Gastrocnemius medialis (tissue), 4 donors: ENCODE measurements around the gene OR10H1. TPM values are rescaled to one million over a fixed set of nuclear protein-coding genes. Genes with fewer than 3 reads are reported as not detected.
"Not testable (repeated sequence)": the region's sequence is repeated elsewhere in the genome, so short reads cannot be mapped to it uniquely, and the experiment has no call there.

Source experiments
- ATAC-seq, 2 donors: fragments of 150-250 bp; one replicate each; pipeline ENCODE4 v1.9.1; 2016
- DNase-seq, 2 donors: peaks; one replicate each; pipeline ENCODE4 v3.0.0-alpha.2; 2019
- H3K27ac ChIP-seq, 4 donors: fragments of 200-600 bp; sonication (generic); 1 replicate in 1 of 4; 2 replicates in 3 of 4; pipeline ENCODE4 v1.5.1; 2016 to 2018; ENCODE audit warnings: mild to moderate bottlenecking in 2 of 4, moderate library complexity in 1 of 4
- H3K27me3 ChIP-seq, 3 donors: fragments of 200-600 bp; sonication (generic) in 2 of 3; 1 replicate in 1 of 3; 2 replicates in 2 of 3; pipeline versions ENCODE4 v1.5.1 to v1.6.0; 2016 to 2019; ENCODE audit warnings: mild to moderate bottlenecking in 1 of 3, moderate library complexity in 1 of 3
- H3K36me3 ChIP-seq, 2 donors: fragments of 200-600 bp; sonication (generic) in 1 of 2; one replicate each; pipeline ENCODE4 v1.5.1; 2017 to 2018
- H3K4me1 ChIP-seq, 2 donors: fragments of 200-600 bp; sonication (generic) in 1 of 2; one replicate each; pipeline ENCODE4 v1.5.1; 2016 to 2017; ENCODE audit warnings: mild to moderate bottlenecking in 2 of 2
- H3K4me3 ChIP-seq, 4 donors: fragments of 200-600 bp; sonication (generic) in 3 of 4; 1 replicate in 1 of 4; 2 replicates in 3 of 4; pipeline ENCODE4 v1.5.1; 2016 to 2019; ENCODE audit warnings: mild to moderate bottlenecking in 2 of 4
- H3K9me3 ChIP-seq, 3 donors: fragments of 200-600 bp; sonication (generic) in 2 of 3; 1 replicate in 1 of 3; 2 replicates in 2 of 3; pipeline ENCODE4 v1.5.1; 2016 to 2019
- CTCF ChIP-seq, 5 experiments: fragments of 450-650 bp in 3 of 5; fragments of 200-600 bp in 2 of 5; sonication (generic) in 2 of 5; IDR thresholded peaks in 4 of 5; conservative IDR thresholded peaks in 1 of 5; 1 replicate in 4 of 5; 2 replicates in 1 of 5; pipeline ENCODE4 v1.5.1; 2016 to 2019; ENCODE audit warnings: antibody characterized with exemption in 5 of 5, mild to moderate bottlenecking in 3 of 5, moderate library complexity in 3 of 5
- POLR2A ChIP-seq, 2 donors: fragments of 450-650 bp; IDR thresholded peaks; one replicate each; pipeline ENCODE4 v1.6.1; 2017; ENCODE audit warnings: antibody characterized with exemption in 2 of 2, mild to moderate bottlenecking in 2 of 2, moderate library complexity in 2 of 2
- in situ Hi-C, 4 donors: fragments of 200-750 bp; cut with MboI; loops; one replicate each; pipeline versions ENCODE4 v1.15.0 to v1.8.0; 2017; ENCODE audit warnings: low sequenced_read_pairs in 4 of 4
- intact Hi-C: fragments of 100-400 bp; cut with DNase I; formaldehyde crosslinking; loops from one replicate; pipeline ENCODE4 v1.15.1; 2023; ENCODE audit warnings: low total_unique reads
- total RNA-seq, 4 donors: library from RNA; depleted of rRNA; stranded (reverse); fragments of >200 nt; gene quantifications; one replicate each; pipeline versions ENCODE4 v1.1.0 to v1.2.3, GENCODE V29; 2016

Gene OR10H1
- total RNA-seq, 4 donors from 2014 or later = not detected

- TF ChIP-seq CTCF (IDR thresholded peaks at IDR 0.05 in 4 of 5, conservative IDR thresholded peaks at IDR 0.05 in 1 of 5) (no peak), POLR2A (IDR thresholded peaks at IDR 0.05) (peak; percentile 64 to 66)
- H3K27me3 ChIP-seq = no peaks in the 10 kb centered on the region
- H3K4me3 ChIP-seq = peak overlapping the region; percentile 53 to 81 (median 79)
- H3K36me3 ChIP-seq = no peaks in the 10 kb centered on the region
- H3K4me1 ChIP-seq = peaks cover 0 to 3% of the 10 kb centered on the region in 2 donors
- ATAC-seq (peak; percentile 99 to 100), DNase-seq (peak in 1 of 2 donors; percentile 93)
- H3K27ac ChIP-seq = peak overlapping the region; percentile 86 to 95 (median 90)
- H3K9me3 ChIP-seq = no peaks in the 10 kb centered on the region
- intact Hi-C loops (loop anchor here (10.0 kb wide), 1 partner anchor 358 kb away; the partner anchor contains the start of gene AP1M1), in situ Hi-C loops (no loop called here)
Observed at GRCh38 chr19:15836330-15837220, 21.1 kb upstream of the OR10H1 start.

- H3K36me3 ChIP-seq, DNase-seq, H3K9me3 ChIP-seq, H3K27me3 ChIP-seq, H3K4me1 ChIP-seq, ATAC-seq, in situ Hi-C loops: not testable (repeated sequence)
- Histone ChIP-seq H3K4me3 (peak overlapping the region; percentile 53 to 81 (median 79)), H3K27ac (peak overlapping the region; percentile 86 to 95 (median 90))
- intact Hi-C loops = loop anchor here (10.0 kb wide), 1 partner anchor 359 kb away; the partner anchor contains the start of gene AP1M1
Observed at GRCh38 chr19:15835565-15836329, 20.3 kb upstream of the OR10H1 start.

GRCh38 chr19:15834232-15834631 lies 18.8 kb upstream of the OR10H1 start:
- H3K4me1 ChIP-seq, H3K27me3 ChIP-seq, H3K9me3 ChIP-seq, H3K27ac ChIP-seq, ATAC-seq, DNase-seq, H3K4me3 ChIP-seq, in situ Hi-C loops, H3K36me3 ChIP-seq: not testable (repeated sequence)
- intact Hi-C loops = loop anchor here (10.0 kb wide), 1 partner anchor 361 kb away; the partner anchor contains the start of gene AP1M1

GRCh38 chr19:15831626-15832025 lies 16.2 kb upstream of the OR10H1 start:
- intact Hi-C loops (loop anchor here (10.0 kb wide), 1 partner anchor 363 kb away; the partner anchor contains the start of gene AP1M1), in situ Hi-C loops (no loop called here)
- Histone ChIP-seq H3K4me1 (peaks cover 0 to 3% of the 10 kb centered on the region in 2 donors), H3K27ac (no peak overlapping the region), H3K36me3 (no peaks in the 10 kb centered on the region), H3K27me3 (no peaks in the 10 kb centered on the region), H3K9me3 (no peaks in the 10 kb centered on the region), H3K4me3 (no peak overlapping the region)
- no peak for TF ChIP-seq CTCF (IDR thresholded peaks at IDR 0.05 in 4 of 5, conservative IDR thresholded peaks at IDR 0.05 in 1 of 5)
- no peak for TF ChIP-seq POLR2A (IDR thresholded peaks at IDR 0.05)
- ATAC-seq (no peak), DNase-seq (no peak)

GRCh38 chr19:15829786-15830185 lies 14.3 kb upstream of the OR10H1 start:
- no peak for TF ChIP-seq CTCF (IDR thresholded peaks at IDR 0.05 in 4 of 5, conservative IDR thresholded peaks at IDR 0.05 in 1 of 5)
- TF ChIP-seq POLR2A (IDR thresholded peaks at IDR 0.05) = no peak
- Histone ChIP-seq H3K4me1 (no peaks in the 10 kb centered on the region), H3K36me3 (no peaks in the 10 kb centered on the region), H3K9me3 (no peaks in the 10 kb centered on the region), H3K27me3 (no peaks in the 10 kb centered on the region), H3K4me3 (no peak overlapping the region), H3K27ac (no peak overlapping the region)
- no peak for DNase-seq
- no peak for ATAC-seq
- in situ Hi-C loops = no loop called here
- intact Hi-C loops = loop anchor here (10.0 kb wide), 1 partner anchor 365 kb away; the partner anchor contains the start of gene AP1M1
